HG02642 (cell line): ENCODE measurements around the gene AUTS2.

Source experiments
- ATAC-seq: cut with Tn5 transposase; IDR thresholded peaks from one replicate; pipeline ENCODE4 v1.9.1; 2021; ENCODE audit warnings: mild to moderate bottlenecking; ENCODE audit not compliant: unreplicated experiment, poor library complexity

The AUTS2 gene

DNA sequence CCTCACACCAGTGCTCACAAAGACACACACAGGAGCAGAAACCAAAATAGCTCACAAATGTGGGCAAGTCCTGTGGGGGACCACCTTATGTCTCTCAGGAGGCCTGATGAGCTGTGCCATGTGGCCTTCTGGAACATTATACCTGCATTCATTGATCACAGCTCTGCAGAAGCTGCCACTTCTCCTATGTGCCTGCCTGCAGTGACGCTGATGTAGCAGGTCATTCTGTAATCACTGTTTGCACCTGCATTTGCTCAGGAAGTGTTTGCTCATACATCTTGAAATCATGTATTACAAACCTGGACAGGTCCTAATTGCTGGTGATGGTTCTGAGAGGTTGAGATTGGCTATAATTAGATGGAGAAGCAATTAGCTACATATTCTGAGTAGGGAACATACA, 310.2 kb downstream of the AUTS2 start:
- ATAC-seq = no peak

DNA sequence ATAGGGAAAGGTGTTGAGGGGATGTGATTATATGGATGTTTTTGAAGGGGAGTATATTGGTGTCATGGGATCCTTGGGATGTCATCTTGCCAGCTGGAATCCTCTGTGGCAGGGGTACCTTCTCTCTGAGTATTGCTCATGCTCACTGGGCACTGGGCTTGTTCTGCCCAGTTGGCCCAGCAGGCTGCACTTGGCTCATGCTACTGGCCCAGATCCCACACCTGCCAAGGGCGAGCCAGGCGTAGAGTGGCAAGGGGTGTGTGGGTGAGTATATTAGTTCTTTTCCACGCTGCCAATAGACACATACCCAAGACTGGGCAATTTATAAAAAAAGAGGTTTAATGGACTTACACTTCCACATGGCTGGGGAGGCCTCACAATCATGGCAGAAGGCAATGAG, 311.9 kb downstream of the AUTS2 start:
- ATAC-seq = no peak

DNA sequence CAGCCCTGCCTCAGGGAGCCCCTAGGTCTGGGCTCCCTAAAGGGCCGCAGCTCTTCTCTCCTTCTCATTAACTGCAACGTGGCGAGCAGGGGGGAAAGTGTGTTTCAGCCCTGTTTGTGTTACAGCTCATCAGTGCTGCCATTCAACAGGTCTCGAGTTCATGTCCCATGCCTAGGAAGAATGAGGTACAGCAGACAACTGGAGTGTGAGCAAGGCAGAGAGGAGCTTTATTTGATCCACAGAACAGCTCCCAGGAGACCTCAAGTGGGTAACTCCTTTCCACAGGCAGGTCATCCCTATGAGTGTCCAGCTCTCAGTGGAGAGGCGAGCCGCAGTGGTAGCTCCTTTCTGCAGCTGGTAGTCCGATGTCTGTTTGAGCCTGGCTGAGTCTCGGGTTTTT, 313.1 kb downstream of the AUTS2 start:
- no peak for ATAC-seq

DNA sequence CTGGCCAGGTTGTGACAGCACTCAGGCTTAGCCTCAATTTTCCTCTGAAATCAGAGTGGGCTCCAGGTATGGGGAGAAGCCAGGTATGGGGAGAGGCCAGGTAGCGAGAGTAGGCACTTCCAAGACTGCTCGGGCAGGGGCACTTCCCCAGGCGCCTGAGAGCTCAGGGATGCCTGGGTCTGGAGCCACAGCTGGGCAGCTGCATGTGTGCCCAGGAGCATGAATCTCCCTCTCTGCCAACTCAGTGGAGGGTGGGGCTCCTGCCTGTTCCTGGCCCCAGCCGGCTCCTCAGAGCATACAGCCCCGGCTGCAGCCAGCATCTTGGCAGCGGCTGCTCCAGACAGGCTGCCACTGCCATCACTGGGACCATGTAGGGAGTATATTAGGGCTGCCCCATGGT, 313.9 kb downstream of the AUTS2 start:
- no peak for ATAC-seq

DNA sequence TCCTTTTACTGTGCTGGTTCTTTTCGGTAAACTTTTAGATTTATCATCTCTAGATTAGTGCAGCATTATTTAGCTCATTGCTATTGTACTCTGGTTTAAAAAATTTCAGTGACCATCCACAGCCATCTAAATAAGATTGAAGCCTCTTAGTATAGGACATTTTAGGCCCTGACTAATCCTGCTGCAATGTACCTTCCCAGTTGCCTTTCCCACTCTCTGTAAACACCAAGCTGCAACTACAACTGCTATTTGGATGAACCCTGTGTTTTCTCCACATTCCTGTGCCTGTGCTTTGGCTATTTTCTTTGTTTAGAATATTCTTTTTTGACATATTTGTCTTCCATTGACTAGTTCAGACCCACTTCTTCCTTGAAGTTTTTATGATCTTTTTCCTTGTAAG, 314.6 kb downstream of the AUTS2 start:
- ATAC-seq = no peak

DNA sequence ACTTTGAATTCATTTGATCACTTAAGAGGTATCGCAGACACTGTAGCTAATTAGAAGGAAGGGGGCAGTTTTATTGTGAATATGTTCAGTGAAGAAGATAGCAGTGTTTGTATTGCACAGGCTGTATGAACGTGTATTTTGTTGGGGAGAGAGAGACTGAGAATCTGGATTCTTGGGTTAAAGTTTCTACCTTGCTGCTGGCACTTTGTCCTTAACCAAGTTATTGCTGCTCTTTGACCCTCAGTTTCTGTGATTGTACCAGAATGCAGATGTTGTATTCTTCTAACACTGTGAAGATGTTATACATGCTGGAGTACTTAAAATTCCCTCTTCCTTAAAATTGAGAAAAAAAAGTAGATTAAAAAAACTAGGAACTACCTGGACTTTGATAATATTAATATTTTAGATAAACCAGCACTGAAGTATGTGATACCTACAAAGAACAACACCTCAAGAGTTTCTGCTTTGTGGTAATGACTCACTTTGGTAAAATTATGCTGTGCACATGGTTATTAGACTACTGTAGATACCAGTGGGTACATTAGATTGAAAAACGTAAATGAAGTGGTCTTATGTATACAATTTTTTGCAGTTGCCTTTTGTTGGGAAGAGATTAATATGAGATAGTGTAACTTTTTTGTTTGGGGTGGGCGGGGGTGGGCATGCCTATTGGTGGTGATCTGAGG, 321.3 kb downstream of the AUTS2 start:
- ATAC-seq = no peak

DNA sequence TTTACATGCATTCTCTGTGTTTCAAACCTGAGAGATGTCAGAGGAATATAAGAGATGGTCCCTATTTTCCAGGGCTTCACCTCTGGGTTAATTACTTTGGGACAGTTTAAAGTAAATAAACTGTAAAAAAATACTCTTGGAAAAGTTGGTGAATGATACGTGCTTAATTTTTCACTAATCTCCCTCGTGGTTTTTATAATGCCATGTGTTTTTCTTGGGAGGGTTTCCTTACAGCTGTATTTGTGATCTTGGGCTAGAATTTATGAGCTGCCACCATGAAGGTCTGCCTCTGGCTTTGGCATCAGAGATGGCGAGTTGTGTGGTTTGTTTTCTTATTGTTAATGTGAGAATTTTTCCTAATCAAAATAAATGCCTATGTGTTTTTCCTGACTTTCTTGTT, 322.5 kb downstream of the AUTS2 start:
- ATAC-seq = no peak

DNA sequence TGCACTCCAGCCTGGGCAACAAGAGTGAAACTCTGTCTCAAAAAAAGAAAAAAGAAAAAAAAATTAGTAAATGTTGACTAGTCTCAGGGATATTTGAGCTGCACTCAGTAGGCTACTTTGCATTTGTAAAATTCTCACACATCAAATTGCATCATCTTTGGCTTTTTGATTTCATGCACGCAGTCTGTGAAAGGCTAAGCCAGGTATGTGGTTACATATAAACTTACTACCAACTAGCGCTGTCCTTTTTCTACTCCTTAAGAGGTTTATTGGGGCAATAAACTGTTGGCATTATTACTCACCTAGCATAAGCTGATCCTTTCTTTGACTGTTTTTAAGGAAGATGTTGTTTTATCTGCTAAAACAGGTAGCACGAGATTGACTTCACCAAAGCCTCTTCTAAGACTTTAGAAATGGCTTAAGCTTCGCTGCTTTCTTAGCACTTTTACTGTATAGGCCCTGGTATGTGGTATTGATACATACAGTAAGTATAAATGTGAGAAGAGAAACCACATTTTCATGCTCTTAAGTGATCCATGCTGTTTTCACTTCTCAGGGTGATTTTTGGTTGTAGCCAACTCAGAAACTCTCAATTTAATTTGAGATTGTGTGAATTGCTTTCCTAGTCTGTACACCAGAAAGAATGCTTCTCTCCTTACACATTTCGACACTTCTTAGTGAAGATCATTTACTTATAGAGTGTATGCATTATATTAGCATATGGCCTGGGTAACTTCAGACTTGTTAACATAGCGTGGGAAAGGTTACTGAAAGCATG, 323.9 kb downstream of the AUTS2 start:
- peak; percentile 83 for ATAC-seq

DNA sequence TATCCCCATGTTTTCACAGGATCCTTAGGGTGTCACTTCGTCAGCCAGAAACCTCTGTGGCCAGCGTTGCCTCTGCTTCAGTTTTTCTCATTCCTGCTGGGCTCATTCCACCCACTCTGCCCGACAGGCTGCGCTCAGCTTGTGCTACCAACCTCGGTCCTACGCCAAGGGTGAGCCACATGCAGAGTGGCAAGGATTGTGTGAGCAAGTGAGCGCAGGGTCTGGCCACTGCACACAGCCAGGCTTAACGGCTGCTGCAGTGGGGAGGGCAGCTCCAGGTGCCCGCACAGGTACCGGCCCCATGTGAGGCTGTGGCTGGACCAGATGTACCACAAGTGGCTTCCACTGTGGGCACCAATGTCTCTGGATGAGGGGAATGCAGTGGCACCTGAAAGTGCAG, 329.2 kb downstream of the AUTS2 start:
- no peak for ATAC-seq

DNA sequence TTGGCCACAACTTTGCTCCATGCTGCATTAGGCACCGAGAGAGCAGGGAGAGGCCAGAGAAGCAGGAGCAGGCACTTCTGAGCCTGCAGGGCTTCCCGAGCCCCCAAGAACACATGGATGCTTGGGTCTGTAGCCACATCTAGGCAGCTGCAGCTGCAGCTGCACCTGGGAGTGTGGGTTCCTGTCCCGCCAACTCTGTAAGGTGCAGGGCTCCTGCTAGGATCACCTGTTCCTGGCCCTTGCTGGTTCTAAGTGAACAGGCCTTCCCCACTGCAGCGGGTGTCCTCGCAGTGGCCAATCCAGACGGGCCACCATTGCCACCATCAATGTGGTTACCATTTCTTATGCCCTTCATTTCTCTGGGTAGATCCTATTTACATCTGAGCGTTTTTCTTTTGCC, 330.3 kb downstream of the AUTS2 start:
- no peak for ATAC-seq

DNA sequence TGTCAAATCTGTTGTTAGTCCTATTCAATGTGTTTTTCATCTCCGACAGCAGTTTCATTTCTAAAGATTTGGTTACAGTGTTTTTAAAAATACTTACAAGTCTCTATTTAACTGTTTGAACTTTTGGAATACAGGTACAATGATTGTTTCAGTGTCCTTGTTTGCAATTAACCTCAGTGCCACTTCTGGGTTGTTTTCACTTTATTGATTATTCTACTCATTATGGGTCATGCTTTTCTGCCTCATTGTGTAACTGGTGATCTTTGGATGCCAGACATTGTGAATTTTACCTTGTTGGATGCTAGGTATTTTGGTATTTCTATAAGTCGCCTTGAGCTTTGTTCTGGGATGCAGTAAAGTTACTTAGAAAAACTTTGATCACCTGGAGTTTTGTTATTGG, 331.3 kb downstream of the AUTS2 start:
- ATAC-seq = no peak

DNA sequence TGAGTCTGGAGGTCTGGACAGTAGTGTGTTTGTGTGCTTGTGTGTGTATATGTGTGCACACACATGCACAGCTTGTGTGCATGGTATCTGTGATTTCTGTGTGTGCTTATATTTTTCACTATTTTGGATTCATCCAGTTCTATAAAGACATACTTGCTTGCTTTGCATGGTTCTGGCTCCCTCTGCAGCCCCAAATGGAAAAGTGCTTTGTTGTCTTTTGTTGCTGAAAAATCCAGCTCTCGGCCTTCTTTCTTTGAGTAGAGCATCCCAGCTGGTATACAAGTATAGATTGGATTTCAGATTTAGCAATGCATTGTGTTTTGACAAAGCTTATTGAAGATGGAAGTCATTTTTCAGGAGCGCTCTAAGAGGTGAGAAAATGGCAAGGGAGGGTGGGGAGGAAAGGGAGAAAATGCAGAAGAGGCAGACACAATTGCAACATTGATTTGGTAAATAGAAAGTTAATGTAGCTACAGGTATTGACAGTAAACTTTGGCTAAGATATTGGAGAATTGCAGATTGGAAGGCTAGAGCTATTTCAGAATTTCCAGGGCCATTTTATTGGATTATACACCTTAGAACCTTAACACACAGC, 333.9 kb downstream of the AUTS2 start:
- no peak for ATAC-seq

DNA sequence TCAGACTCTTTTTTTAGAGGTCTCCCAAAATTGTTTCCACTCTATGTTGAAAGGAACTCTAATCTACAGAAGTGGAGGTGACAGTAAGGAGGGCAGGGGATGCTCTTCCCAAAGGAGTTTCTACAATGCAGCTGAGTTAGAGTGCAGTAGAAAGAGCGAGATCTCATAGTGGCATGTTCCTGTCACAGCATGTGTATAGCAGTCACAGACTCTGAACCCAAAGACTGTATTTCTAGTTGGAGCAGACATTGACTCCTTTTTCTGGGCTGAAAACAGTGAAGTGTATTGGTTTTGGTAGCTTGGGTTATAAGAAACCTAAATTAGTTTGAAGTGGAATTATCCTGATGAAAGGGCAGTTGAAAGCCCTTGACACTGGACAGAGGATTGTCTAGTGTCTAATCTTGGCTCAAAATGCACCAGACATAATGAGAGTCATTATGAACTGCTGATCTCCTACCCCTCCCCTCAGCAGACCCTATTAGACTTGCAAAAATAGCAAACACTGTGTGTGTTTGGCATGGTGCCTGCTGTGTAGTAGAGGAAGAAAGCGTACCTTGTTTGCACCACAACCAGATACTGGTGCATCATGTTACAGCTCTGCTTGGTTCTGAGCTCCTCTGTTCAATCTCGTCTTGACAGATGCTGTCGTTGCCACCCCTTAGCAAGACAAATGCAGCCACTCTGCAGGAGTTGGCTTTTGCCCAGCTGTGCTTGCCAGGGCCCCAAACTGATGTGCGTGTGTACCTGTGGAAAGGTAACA, 336.0 kb downstream of the AUTS2 start:
- ATAC-seq = no peak

DNA sequence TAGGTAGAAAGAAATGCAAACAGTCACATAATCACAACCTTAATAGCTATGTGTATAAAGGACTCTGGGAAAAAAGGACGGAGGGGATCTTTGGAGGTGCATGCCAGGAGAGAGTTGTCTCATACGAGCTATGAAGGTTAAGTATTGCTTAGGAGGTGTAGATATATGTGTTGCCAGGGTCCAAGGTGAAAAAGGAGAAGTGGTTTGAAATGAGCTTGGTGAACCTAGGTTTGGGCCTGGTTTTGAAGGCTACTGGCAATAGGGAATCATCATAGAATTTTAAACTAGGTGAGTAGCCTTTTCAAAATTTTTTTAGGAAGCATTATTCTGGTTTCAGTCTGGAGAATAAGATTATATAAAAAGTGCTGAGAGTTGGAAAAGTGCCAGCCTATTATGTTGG, 336.8 kb downstream of the AUTS2 start:
- no peak for ATAC-seq

DNA sequence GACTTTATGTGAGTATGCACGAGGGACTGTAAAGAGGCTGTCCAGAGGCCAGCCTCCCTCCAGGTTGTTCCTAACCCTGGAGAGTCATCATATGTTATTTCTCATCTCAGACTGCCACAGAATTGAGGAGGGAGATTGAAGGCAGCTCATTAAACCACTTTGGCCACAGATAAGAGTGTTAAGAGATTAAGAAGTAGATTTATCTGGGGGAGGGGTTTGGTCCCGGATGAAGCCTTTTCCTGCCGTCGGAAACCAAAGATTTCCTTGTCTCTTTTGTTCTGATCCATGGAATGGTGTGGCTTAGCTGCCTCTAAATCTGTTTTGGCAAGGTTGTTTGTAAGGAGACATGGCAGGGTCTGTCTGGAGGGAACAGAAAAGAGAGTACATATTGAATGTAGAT, 338.8 kb downstream of the AUTS2 start:
- ATAC-seq = no peak

DNA sequence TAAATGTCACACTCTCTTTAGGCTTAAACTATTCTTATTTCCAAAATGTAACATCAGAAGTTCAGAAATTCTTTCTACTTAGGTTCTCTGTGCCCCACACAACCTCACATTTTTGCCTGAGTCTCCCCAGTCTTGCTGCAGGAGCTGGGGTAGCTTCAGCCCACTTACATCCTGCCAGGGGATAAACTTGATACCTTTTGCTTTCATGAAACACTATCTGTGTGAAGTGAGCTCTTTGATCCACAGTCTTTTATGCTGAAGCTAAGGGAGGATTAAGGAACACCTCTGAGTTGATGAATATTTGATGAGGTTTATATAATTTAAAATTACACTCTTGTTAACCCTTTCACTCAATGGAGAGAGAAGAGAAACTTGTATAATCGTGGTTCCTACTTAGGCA, 341.0 kb downstream of the AUTS2 start:
- ATAC-seq = no peak

DNA sequence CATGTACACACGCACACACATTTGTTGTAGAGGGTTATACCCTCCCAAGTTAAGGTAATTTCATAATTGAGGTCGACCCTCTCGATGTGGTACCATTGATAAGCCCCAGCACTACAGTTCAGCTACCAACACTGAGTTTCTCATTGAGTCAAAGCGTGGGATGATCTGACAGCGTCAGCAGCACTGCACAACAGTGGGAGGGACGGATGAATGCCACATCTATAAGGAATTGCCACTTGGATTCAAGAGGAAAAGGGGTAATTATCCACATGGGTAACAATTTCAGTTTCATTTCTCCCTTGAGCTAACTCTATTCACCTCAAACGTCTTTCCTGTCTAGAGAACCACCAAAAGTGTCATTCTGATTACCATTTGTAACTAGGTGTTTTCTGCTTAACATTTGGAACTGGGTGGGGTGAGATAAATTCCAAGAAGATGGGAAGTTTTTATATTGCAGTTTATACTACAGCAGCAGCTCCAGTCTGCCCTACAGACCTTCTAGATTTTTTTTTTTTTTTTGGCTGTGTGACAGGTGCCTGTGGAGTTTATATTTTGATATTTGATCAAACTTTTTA, 342.9 kb downstream of the AUTS2 start:
- ATAC-seq = no peak

DNA sequence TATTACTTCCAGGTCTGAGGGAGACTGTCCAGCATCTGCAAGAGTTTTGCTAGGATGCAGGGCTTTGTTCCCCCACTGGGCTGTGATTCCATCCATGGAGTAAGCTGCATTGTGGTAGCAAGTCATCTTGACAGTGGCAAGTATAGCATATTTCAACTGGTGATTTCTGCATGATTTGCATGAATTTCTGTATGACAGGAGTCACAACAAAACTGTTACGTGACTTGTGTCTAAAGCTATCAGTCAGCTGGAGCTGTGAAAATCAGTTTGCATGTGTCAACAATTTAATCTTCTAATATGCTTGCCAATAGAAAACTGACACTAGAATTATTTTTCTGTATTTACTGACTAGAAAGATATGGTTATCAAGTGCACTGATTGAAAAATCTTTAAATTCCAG, 344.3 kb downstream of the AUTS2 start:
- ATAC-seq = no peak

DNA sequence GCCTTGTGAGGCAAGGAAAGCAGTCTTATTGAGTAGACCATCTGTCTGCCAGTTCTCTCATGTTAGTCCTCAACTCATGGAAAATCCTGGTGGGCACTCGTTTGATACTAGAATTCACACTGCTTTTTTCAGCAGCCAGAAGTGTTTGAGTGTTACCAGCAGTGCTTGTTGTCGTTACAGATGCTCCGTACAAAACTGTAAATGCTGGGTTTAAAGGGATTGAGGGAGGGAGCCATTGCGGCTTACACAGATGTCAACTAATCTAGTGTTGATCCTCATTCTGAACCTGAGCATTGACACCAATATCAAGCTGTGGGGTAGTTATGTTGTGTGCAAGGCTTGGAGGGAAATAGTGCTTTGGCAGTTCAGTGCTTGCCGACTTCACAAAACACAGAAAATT, 348.6 kb downstream of the AUTS2 start:
- no peak for ATAC-seq

DNA sequence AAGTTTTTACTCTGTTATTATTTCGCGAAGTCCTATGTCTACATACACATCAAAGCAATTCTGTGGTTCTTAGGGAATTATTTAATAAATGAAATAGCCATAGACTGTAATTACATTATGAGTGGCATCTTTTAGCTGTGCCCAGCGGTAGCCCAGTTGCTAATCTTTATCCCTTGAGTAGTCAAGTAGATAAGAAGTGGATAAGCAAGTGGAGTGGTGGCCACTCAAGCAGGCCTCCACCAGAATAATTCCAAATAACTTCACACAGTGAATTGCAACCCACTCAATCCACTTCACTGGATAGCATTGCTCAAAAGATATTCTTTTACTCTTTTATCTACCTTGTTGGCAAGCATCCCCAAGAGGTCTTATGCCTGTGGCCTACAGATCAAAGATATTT, 349.7 kb downstream of the AUTS2 start:
- no peak for ATAC-seq

DNA sequence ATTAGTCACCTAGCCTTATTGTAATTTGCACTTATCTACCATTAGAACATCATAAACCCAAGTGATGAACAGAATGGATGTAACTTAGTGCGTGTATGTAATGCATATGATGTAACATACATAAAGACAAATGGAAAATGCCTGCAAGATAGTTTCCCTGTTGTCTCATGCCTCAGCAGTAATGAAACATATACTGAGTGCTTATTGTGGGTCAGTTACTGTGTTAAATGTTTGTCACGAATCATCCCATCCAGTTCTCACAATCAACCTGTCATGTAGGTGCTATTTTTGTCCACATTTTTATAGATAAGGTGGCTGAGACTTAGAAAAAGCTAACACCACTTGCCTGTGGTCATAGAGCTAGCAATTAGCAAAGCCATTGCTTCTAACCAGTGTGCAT, 350.8 kb downstream of the AUTS2 start:
- ATAC-seq = no peak
